Esophagus squamous epithelium (tissue), 5 donors: Measurements from ENCODE around the gene FHAD1. TPM values are rescaled to one million over a fixed set of nuclear protein-coding genes. Genes with fewer than 3 reads are reported as not detected.

Experiments
- DNase-seq: peaks from one replicate; lab custom pipeline; 2025; lab: John Stamatoyannopoulos, UW
- H3K27ac ChIP-seq, 4 donors: fragments of 200-600 bp; sonication (generic); one replicate each; pipeline ENCODE4 v1.5.1; 2016 to 2019; ENCODE audit warnings: mild to moderate bottlenecking in 1 of 4
- H3K27me3 ChIP-seq, 4 donors: fragments of 200-600 bp; sonication (generic); 1 replicate in 3 of 4; 2 replicates in 1 of 4; pipeline versions ENCODE4 v1.5.1 to v1.6.0; 2017 to 2021; ENCODE audit warnings: antibody characterized with exemption in 1 of 4
- H3K36me3 ChIP-seq, 3 donors: fragments of 200-600 bp; sonication (generic); one replicate each; pipeline ENCODE4 v1.5.1; 2016 to 2019
- H3K4me1 ChIP-seq, 3 donors: fragments of 200-600 bp; sonication (generic); one replicate each; pipeline ENCODE4 v1.5.1; 2017 to 2019
- H3K4me3 ChIP-seq, 4 donors: fragments of 200-600 bp; sonication (generic); 1 replicate in 3 of 4; 2 replicates in 1 of 4; pipeline ENCODE4 v1.5.1; 2016 to 2019; ENCODE audit warnings: mild to moderate bottlenecking in 2 of 4, moderate library complexity in 1 of 4
- H3K9me3 ChIP-seq, 3 donors: fragments of 200-600 bp; sonication (generic); one replicate each; pipeline ENCODE4 v1.5.1; 2016 to 2019
- CTCF ChIP-seq, 6 experiments: fragments of 450-650 bp in 4 of 6; fragments of 200-600 bp in 2 of 6; sonication (generic) in 2 of 6; IDR thresholded peaks; one replicate each; pipeline ENCODE4 v1.5.1; 2016 to 2019; ENCODE audit warnings: antibody characterized with exemption in 6 of 6, mild to moderate bottlenecking in 4 of 6, moderate library complexity in 4 of 6
- POLR2A ChIP-seq, 4 donors: fragments of 450-650 bp; IDR thresholded peaks; one replicate each; pipeline ENCODE4 v1.6.1; 2017; ENCODE audit warnings: antibody characterized with exemption in 4 of 4, mild to moderate bottlenecking in 4 of 4, moderate library complexity in 3 of 4
- WGBS, 2 donors: methylation state at CpG; one replicate each; pipeline ENCODE4 v1.1.5; 2018; 5-methylcytosine and 5-hydroxymethylcytosine counted together
- intact Hi-C: fragments of 100-400 bp; cut with DNase I; formaldehyde crosslinking; loops from one replicate; pipeline ENCODE4 v1.15.0; 2022
- total RNA-seq, 4 donors: library from RNA; depleted of rRNA; stranded (reverse); fragments of >200 nt; gene quantifications; one replicate each; pipeline ENCODE4 v1.1.0, GENCODE V29; 2016
- donor health status: DM: yes; HTN: yes; CAD: no.

The FHAD1 gene
- total RNA-seq, 4 donors from 2014 or later = 0.57 TPM; not detected in 3

GRCh38 chr1:15362737-15363128, 115.7 kb downstream of the FHAD1 start:
- Histone ChIP-seq H3K4me1 (peaks cover 0 to 12% (median 4%) of the 10 kb centered on the region in 3 donors), H3K9me3 (no peaks in the 10 kb centered on the region), H3K4me3 (no peak overlapping the region), H3K27me3 (no peaks in the 10 kb centered on the region), H3K27ac (no peak overlapping the region), H3K36me3 (no peaks in the 10 kb centered on the region)
- no peak for DNase-seq
- 67 to 90% methylated on average over 1 to 2 of the region's 4 CpGs for WGBS, 2 donors
- intact Hi-C loops = no loop called here
- TF ChIP-seq POLR2A (IDR thresholded peaks at IDR 0.05) (no peak), CTCF (IDR thresholded peaks at IDR 0.05) (no peak)

GRCh38 chr1:15364740-15365139, 117.7 kb downstream of the FHAD1 start:
- Histone ChIP-seq H3K27ac (no peak overlapping the region), H3K36me3 (no peaks in the 10 kb centered on the region), H3K9me3 (no peaks in the 10 kb centered on the region), H3K4me1 (peaks cover 0 to 12% (median 4%) of the 10 kb centered on the region in 3 donors), H3K27me3 (no peaks in the 10 kb centered on the region), H3K4me3 (no peak overlapping the region)
- TF ChIP-seq POLR2A (IDR thresholded peaks at IDR 0.05) = no peak
- peak in 5 of 6 experiments; percentile 8 to 52 (median 20) for TF ChIP-seq CTCF (IDR thresholded peaks at IDR 0.05)
- no peak for DNase-seq
- WGBS, 2 donors = 38 to 54% methylated on average over 5 of the region's 5 CpGs
- intact Hi-C loops = no loop called here

DNA sequence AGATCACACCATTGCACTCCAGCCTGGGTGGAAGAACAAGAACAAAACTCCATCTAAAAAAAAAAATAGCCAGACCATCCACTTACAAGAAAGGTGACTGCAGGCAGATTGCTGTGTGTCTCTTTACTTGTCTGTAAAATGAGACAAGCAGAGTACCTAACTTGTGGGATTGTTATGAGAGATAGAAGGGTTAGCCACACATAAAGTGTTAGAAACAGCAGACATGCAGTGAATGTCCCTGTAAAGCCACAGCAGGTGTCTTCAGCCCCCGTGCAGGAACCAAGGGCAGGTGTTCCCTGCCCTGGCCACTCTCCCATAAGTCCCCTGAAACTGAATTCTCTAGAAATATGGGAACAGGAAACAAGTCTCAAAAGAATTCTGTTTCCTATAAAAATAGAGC, 121.9 kb downstream of the FHAD1 start:
- Histone ChIP-seq H3K27ac (no peak overlapping the region), H3K27me3 (no peaks in the 10 kb centered on the region), H3K36me3 (no peaks in the 10 kb centered on the region), H3K4me1 (peaks cover 0 to 28% (median 13%) of the 10 kb centered on the region in 3 donors), H3K9me3 (no peaks in the 10 kb centered on the region), H3K4me3 (no peak overlapping the region)
- intact Hi-C loops = no loop called here
- 75% methylated on average over 1 of the region's 1 CpG; no CpG with 5 or more reads in 1 of the 2 donors for WGBS, 2 donors
- DNase-seq = no peak
- TF ChIP-seq POLR2A (IDR thresholded peaks at IDR 0.05) (no peak), CTCF (IDR thresholded peaks at IDR 0.05) (no peak)

- Histone ChIP-seq H3K36me3 (no peaks in the 10 kb centered on the region), H3K4me1 (peaks cover 0 to 16% (median 8%) of the 10 kb centered on the region in 3 donors), H3K27ac (peak overlapping the region in 1 of 4 donors; percentile 13), H3K27me3 (no peaks in the 10 kb centered on the region), H3K9me3 (no peaks in the 10 kb centered on the region), H3K4me3 (no peak overlapping the region)
- intact Hi-C loops = no loop called here
- TF ChIP-seq POLR2A (IDR thresholded peaks at IDR 0.05) (no peak), CTCF (IDR thresholded peaks at IDR 0.05) (no peak)
- DNase-seq = no peak
- WGBS, 2 donors = 59 to 79% methylated on average over 4 of the region's 4 CpGs
These were observed 123.2 kb downstream of the FHAD1 start for GRCh38 chr1:15370268-15370667.

DNA sequence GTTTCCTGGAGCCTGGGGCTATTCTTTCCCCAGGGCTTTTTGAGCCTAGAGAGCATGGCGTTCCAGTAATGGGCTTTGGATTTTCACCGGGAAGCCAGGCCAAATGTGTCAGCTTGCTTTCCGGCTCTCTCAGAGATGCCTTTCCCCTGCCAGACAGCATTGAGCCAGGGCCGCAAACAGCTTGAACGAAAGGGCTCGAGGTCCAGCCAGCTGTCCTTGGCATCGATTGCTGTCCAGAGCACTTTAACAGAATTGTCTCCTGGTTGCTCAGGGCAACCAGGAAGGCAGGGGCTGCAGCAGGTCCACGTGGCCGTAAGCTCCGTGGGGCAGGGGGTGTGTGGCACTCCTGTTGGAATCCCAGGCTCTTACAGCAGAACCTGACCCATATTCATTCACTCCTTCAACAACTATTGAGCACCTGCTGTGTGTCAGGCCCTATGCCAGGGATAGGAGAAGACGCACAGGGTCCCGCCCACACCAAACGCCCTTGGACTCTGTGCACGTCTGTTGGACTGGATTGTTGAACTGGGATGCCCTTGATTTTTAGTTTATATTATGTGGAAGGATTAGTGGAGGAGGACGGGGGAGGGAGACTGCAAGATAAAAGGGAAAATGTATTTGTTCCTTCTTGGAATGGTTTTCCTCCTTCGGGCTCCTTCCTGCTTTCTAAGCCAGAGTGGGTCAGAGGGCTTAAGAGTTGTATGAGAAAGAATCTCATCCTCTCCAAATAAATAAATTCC, 123.9 kb downstream of the FHAD1 start:
- DNase-seq = no peak
- Histone ChIP-seq H3K36me3 (no peaks in the 10 kb centered on the region), H3K4me1 (peaks cover 0 to 16% (median 8%) of the 10 kb centered on the region in 3 donors), H3K4me3 (no peak overlapping the region), H3K9me3 (no peaks in the 10 kb centered on the region), H3K27ac (peak overlapping the region in 3 of 4 donors; percentile 13 to 15 (median 15)), H3K27me3 (no peaks in the 10 kb centered on the region)
- 30 to 46% methylated on average over 8 to 9 of the region's 16 CpGs for WGBS, 2 donors
- intact Hi-C loops = no loop called here
- TF ChIP-seq CTCF (IDR thresholded peaks at IDR 0.05) (no peak), POLR2A (IDR thresholded peaks at IDR 0.05) (no peak)
